Activated CD4-positive, alpha-beta T cell treated with anti-CD3 and anti-CD28 coated beads, Interleukin-2, amount 10 ng/mL, durations not matched to agents 24 days and 14 days (primary cell): Measurements from ENCODE around the gene DCAF11. TPM values are rescaled to one million over a fixed set of nuclear protein-coding genes. Genes with fewer than 3 reads are reported as not detected.

Source experiments
- DNase-seq: peaks from one replicate; pipeline ENCODE4 v3.0.0; 2022
- H3K27ac Mint-ChIP-seq: one replicate; pipeline ENCODE4 v1.8.0; 2022; ENCODE audit warnings: mild to moderate bottlenecking, mixed read lengths
- H3K27me3 Mint-ChIP-seq: one replicate; pipeline ENCODE4 v1.8.0; 2022; ENCODE audit warnings: mixed read lengths
- H3K36me3 Mint-ChIP-seq: one replicate; pipeline ENCODE4 v1.8.0; 2022; ENCODE audit warnings: low read depth, mild to moderate bottlenecking, mixed read lengths
- H3K4me1 Mint-ChIP-seq: one replicate; pipeline ENCODE4 v1.8.0; 2021; ENCODE audit warnings: mixed read lengths
- H3K4me3 Mint-ChIP-seq: one replicate; pipeline ENCODE4 v1.8.0; 2022; ENCODE audit warnings: mild to moderate bottlenecking, moderate library complexity, mixed read lengths
- H3K9me3 Mint-ChIP-seq: one replicate; pipeline ENCODE4 v1.8.0; 2021; ENCODE audit warnings: mixed read lengths
- intact Hi-C: fragments of 100-400 bp; cut with micrococcal nuclease; formaldehyde crosslinking; loops from one replicate; pipeline ENCODE4 v1.15.1; 2023
- total RNA-seq: library from RNA; stranded (reverse); gene quantifications from 2 replicates; pipeline ENCODE4 v1.2.3, GENCODE V29; 2022

The DCAF11 gene
- total RNA-seq, 1 donor from 2014 or later, result 55.8 TPM

GRCh38 chr14:24167469-24168114 is 53.0 kb downstream of the DCAF11 start:
- Mint-ChIP-seq H3K4me1 (peaks cover 50% of the 10 kb centered on the region), H3K36me3 (peaks cover 77% of the 10 kb centered on the region), H3K4me3 (no peak overlapping the region), H3K27ac (peak overlapping the region; percentile 79), H3K27me3 (no peaks in the 10 kb centered on the region), H3K9me3 (no peaks in the 10 kb centered on the region)
- no peak for DNase-seq
- intact Hi-C loops, result no loop called here

GRCh38 chr14:24171422-24172260 is 57.1 kb downstream of the DCAF11 start, which contains the start of gene REC8:
TSS of gene REC8 (plus strand) at chr14:24172080. CDS start at chr14:24172553, 473 bp downstream.
- DNase-seq, result peak; percentile 76
- no peaks in the 10 kb centered on the region for H3K27me3 Mint-ChIP-seq
- H3K27ac Mint-ChIP-seq, result peak within 1 kb of the TSS; percentile 83
- H3K36me3 Mint-ChIP-seq, result peaks cover 58% of the 10 kb centered on the region
- H3K4me3 Mint-ChIP-seq, result peak within 1 kb of the TSS; percentile 72
- H3K4me1 Mint-ChIP-seq, result peaks cover 26% of the 10 kb centered on the region
- H3K9me3 Mint-ChIP-seq, result no peaks in the 10 kb centered on the region
- intact Hi-C loops, result no loop called here

DNA sequence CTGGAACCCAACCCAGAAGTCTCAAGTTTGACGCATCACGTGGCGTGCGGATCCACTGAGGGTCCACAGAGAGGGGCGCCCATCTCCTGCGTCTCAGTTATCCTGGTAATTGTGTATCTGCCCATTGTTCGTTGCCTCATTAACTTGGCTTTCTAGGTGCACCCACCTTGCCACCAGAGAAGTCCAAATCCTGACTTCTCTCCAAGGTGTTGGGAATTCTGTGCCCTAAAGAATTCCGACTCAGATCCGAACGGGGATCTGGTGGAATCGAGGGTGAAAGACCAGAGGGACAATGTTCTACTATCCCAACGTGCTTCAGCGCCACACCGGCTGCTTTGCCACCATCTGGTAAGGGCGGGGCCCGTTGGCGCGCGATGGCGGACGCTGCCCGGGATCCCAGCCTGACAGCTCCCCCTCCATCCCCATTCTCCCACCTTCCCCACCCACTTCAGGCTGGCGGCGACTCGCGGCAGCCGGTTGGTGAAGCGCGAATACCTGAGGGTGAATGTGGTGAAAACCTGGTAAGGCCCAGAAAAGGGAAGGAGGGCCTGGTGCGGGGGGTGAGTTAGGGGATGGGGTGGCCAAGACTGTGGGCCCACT is 57.8 kb downstream of the DCAF11 start:
- DNase-seq, result no peak
- peaks cover 61% of the 10 kb centered on the region for H3K36me3 Mint-ChIP-seq
- H3K4me1 Mint-ChIP-seq, result peaks cover 23% of the 10 kb centered on the region
- intact Hi-C loops, result no loop called here
- H3K9me3 Mint-ChIP-seq, result no peaks in the 10 kb centered on the region
- no peaks in the 10 kb centered on the region for H3K27me3 Mint-ChIP-seq
- H3K27ac Mint-ChIP-seq, result no peak overlapping the region
- no peak overlapping the region for H3K4me3 Mint-ChIP-seq

DNA sequence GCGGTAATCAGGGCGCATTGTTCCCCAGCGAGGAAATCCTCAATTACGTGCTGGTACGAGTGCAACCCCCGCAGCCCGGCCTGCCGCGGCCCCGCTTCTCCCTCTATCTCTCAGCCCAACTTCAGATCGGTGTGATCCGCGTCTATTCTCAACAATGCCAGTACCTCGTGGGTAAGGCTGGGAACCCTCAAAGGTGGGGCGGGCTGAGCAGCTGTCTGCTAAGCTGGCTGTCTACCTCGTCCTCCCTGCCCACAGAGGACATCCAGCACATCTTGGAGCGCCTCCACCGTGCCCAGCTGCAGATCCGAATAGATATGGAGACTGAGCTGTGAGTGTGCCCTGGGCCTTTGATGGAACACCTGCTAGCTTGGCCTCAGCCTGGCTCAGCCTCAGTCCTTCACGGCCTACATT is 58.3 kb downstream of the DCAF11 start:
- peak overlapping the region; percentile 22 for H3K27ac Mint-ChIP-seq
- peaks cover 20% of the 10 kb centered on the region for H3K4me1 Mint-ChIP-seq
- no peak for DNase-seq
- H3K4me3 Mint-ChIP-seq, result no peak overlapping the region
- H3K9me3 Mint-ChIP-seq, result no peaks in the 10 kb centered on the region
- no peaks in the 10 kb centered on the region for H3K27me3 Mint-ChIP-seq
- H3K36me3 Mint-ChIP-seq, result peaks cover 61% of the 10 kb centered on the region
- intact Hi-C loops, result no loop called here

Other genes starting within 250 kb of the DCAF11 start
- 17.6 and 18.2 TPM in 2 replicates for gene DHRS4, start 161.0 kb upstream of the DCAF11 start, total RNA-seq
- gene DHRS4L2, start 125.8 kb upstream of the DCAF11 start, total RNA-seq, result 22.1 and 22.5 TPM in 2 replicates
- 1.3 and 1.5 TPM in 2 replicates for gene CARMIL3, start 62.8 kb upstream of the DCAF11 start, total RNA-seq
- gene CPNE6, start 43.2 kb upstream of the DCAF11 start, total RNA-seq, result not detected in 2 replicates
- 63.6 and 64.2 TPM in 2 replicates for gene PCK2, start 20.5 kb upstream of the DCAF11 start, total RNA-seq
- gene NRL, start 172 bp downstream of the DCAF11 start, total RNA-seq, result 0.96 and 1.2 TPM in 2 replicates
- gene FITM1, start 15.9 kb downstream of the DCAF11 start, total RNA-seq, result 0.26 and 0.54 TPM in 2 replicates
- gene PSME1, start 21.4 kb downstream of the DCAF11 start, total RNA-seq, result 300 and 306 TPM in 2 replicates
- 26.6 and 30.3 TPM in 2 replicates for gene EMC9, start 26.8 kb downstream of the DCAF11 start, total RNA-seq
- 565 and 584 TPM in 2 replicates for gene PSME2, start 31.8 kb downstream of the DCAF11 start, total RNA-seq
- gene RNF31, start 32.7 kb downstream of the DCAF11 start, total RNA-seq, result 95.1 and 95.6 TPM in 2 replicates
- 138 and 159 TPM in 2 replicates for gene IRF9, start 46.5 kb downstream of the DCAF11 start, total RNA-seq
- 33.8 and 34.3 TPM in 2 replicates for gene REC8, start 57.3 kb downstream of the DCAF11 start, total RNA-seq
- 107 and 112 TPM in 2 replicates for gene IPO4, start 74.0 kb downstream of the DCAF11 start, total RNA-seq
- gene TM9SF1, start 80.7 kb downstream of the DCAF11 start, total RNA-seq, result 35.1 and 36.4 TPM in 2 replicates
- 0.26 and 0.36 TPM in 2 replicates for gene TSSK4, start 90.9 kb downstream of the DCAF11 start, total RNA-seq
- gene CHMP4A, start 98.7 kb downstream of the DCAF11 start, total RNA-seq, result 88.0 and 89.9 TPM in 2 replicates
- gene MDP1, start 101.3 kb downstream of the DCAF11 start, total RNA-seq, result 11.6 and 13.5 TPM in 2 replicates
- gene NEDD8, start 117.6 kb downstream of the DCAF11 start, total RNA-seq, result 188 and 190 TPM in 2 replicates
- gene GMPR2, start 118.2 kb downstream of the DCAF11 start, total RNA-seq, result 32.4 and 42.8 TPM in 2 replicates
- gene TINF2, start 127.8 kb downstream of the DCAF11 start, total RNA-seq, result 87.1 and 93.6 TPM in 2 replicates
- 5.1 and 6.2 TPM in 2 replicates for gene TGM1, start 148.4 kb downstream of the DCAF11 start, total RNA-seq
- gene RABGGTA, start 156.8 kb downstream of the DCAF11 start, total RNA-seq, result 49.6 and 51.1 TPM in 2 replicates
- 10.1 and 10.3 TPM in 2 replicates for gene DHRS1, start 185.0 kb downstream of the DCAF11 start, total RNA-seq
- gene NOP9, start 185.1 kb downstream of the DCAF11 start, total RNA-seq, result 48.3 and 52.2 TPM in 2 replicates
- 21.8 and 22.2 TPM in 2 replicates for gene CIDEB, start 193.2 kb downstream of the DCAF11 start, total RNA-seq
- gene LTB4R2, start 195.4 kb downstream of the DCAF11 start, total RNA-seq, result 9.6 and 11.0 TPM in 2 replicates
- gene LTB4R, start 196.7 kb downstream of the DCAF11 start, total RNA-seq, result 12.2 and 14.2 TPM in 2 replicates
- gene ADCY4, start 220.3 kb downstream of the DCAF11 start, total RNA-seq, result 1.6 and 2.8 TPM in 2 replicates
- gene RIPK3, start 225.2 kb downstream of the DCAF11 start, total RNA-seq, result 12.0 and 13.9 TPM in 2 replicates